ENCODE results near the gene CTBS.
"Not testable (repeated sequence)": the region's sequence is repeated elsewhere in the genome, so short reads cannot be mapped to it uniquely, and the experiment has no call there.

CTBS gene

GRCh38 chr1:84598418-84598817 is 24.2 kb upstream of the CTBS start:
- no peak for TF ChIP-seq CTCF (IDR thresholded peaks at IDR 0.05)
- H3K4me3 ChIP-seq (ENCODE audit: low read depth in 1 of 2, low read length in 1 of 2) = no peak overlapping the region
- no peaks in the 10 kb centered on the region for H3K4me1 ChIP-seq (ENCODE audit: control insufficient read depth in 1 of 2, insufficient read depth in 1 of 2, low read depth in 1 of 2, low read length in 1 of 2)
- H3K27me3 ChIP-seq = no peaks in the 10 kb centered on the region
- no peak overlapping the region for H3K27ac ChIP-seq
- H3K9me3 ChIP-seq = peaks cover 4% of the 10 kb centered on the region
- H3K36me3 ChIP-seq = no peaks in the 10 kb centered on the region

- no peak overlapping the region for H3K27ac ChIP-seq
- no peaks in the 10 kb centered on the region for H3K9me3 ChIP-seq
- H3K27me3 ChIP-seq = no peaks in the 10 kb centered on the region
- H3K36me3 ChIP-seq = no peaks in the 10 kb centered on the region
- no peak for TF ChIP-seq CTCF (IDR thresholded peaks at IDR 0.05)
- H3K4me3 ChIP-seq (ENCODE audit: low read depth in 1 of 2, low read length in 1 of 2) = no peak overlapping the region
- H3K4me1 ChIP-seq (ENCODE audit: control insufficient read depth in 1 of 2, insufficient read depth in 1 of 2, low read depth in 1 of 2, low read length in 1 of 2) = no peaks in the 10 kb centered on the region
Observed at GRCh38 chr1:84597011-84597410, 22.8 kb upstream of the CTBS start.

- H3K27ac ChIP-seq; H3K9me3 ChIP-seq; H3K27me3 ChIP-seq; H3K4me1 ChIP-seq (ENCODE audit: control insufficient read depth in 1 of 2, insufficient read depth in 1 of 2, low read depth in 1 of 2, low read length in 1 of 2); H3K36me3 ChIP-seq; H3K4me3 ChIP-seq (ENCODE audit: low read depth in 1 of 2, low read length in 1 of 2): not testable (repeated sequence)
Observed at GRCh38 chr1:84594959-84595358, 20.7 kb upstream of the CTBS start.

- Histone ChIP-seq H3K4me3 (ENCODE audit: low read depth in 1 of 2, low read length in 1 of 2) (no peak overlapping the region), H3K27ac (no peak overlapping the region), H3K4me1 (ENCODE audit: control insufficient read depth in 1 of 2, insufficient read depth in 1 of 2, low read depth in 1 of 2, low read length in 1 of 2) (no peaks in the 10 kb centered on the region), H3K9me3 (no peaks in the 10 kb centered on the region), H3K27me3 (no peaks in the 10 kb centered on the region), H3K36me3 (peaks cover 9% of the 10 kb centered on the region)
- TF ChIP-seq CTCF (IDR thresholded peaks at IDR 0.05) = no peak
Observed at GRCh38 chr1:84587099-84587498, 12.9 kb upstream of the CTBS start.

GRCh38 chr1:84585803-84586202 is 11.6 kb upstream of the CTBS start:
- Histone ChIP-seq H3K4me3 (ENCODE audit: low read depth in 1 of 2, low read length in 1 of 2) (no peak overlapping the region), H3K36me3 (peaks cover 9% of the 10 kb centered on the region), H3K9me3 (no peaks in the 10 kb centered on the region), H3K4me1 (ENCODE audit: control insufficient read depth in 1 of 2, insufficient read depth in 1 of 2, low read depth in 1 of 2, low read length in 1 of 2) (no peaks in the 10 kb centered on the region), H3K27me3 (no peaks in the 10 kb centered on the region), H3K27ac (no peak overlapping the region)
- no peak for TF ChIP-seq CTCF (IDR thresholded peaks at IDR 0.05)

GRCh38 chr1:84584126-84584525 is 9.9 kb upstream of the CTBS start:
- TF ChIP-seq CTCF (IDR thresholded peaks at IDR 0.05) = no peak
- H3K27ac ChIP-seq = no peak overlapping the region
- H3K36me3 ChIP-seq = peaks cover 9% of the 10 kb centered on the region
- H3K4me1 ChIP-seq (ENCODE audit: control insufficient read depth in 1 of 2, insufficient read depth in 1 of 2, low read depth in 1 of 2, low read length in 1 of 2) = no peaks in the 10 kb centered on the region
- no peaks in the 10 kb centered on the region for H3K9me3 ChIP-seq
- no peak overlapping the region for H3K4me3 ChIP-seq (ENCODE audit: low read depth in 1 of 2, low read length in 1 of 2)
- H3K27me3 ChIP-seq = no peaks in the 10 kb centered on the region
